IMR-90 (cell line): ENCODE measurements around the gene BTBD2. TPM values are rescaled to one million over a fixed set of nuclear protein-coding genes. Genes with fewer than 3 reads are reported as not detected.

Experiments
- ATAC-seq: fragments of 200-7000 bp; cut with Tn5 transposase; 2 replicates; pipeline ENCODE4 v1.9.1; 2020; ENCODE audit warnings: low read depth, mild to moderate bottlenecking, moderate library complexity
- BruUV-seq: library from RNA; stranded (reverse); fragments of 400-500 nt; replicated peaks from 2 replicates; lab custom pipeline; 2021; lab: Mats Ljungman, UMichigan
- CTCF ChIA-PET: fragments of 300-600 bp; formaldehyde crosslinking; extraction: SDS; loops from one replicate; lab custom pipeline; 2021; ENCODE audit warnings: antibody characterized with exemption; lab: Yijun Ruan, JAX
- POLR2A ChIA-PET: fragments of 300-600 bp; sonication (Branson Sonifier 250); formaldehyde crosslinking; loops from one replicate; lab custom pipeline; 2022; ENCODE audit warnings: antibody characterized with exemption; ENCODE audit not compliant: unreplicated experiment; lab: Charles Lee
- DNase-seq: peaks from one replicate; pipeline ENCODE4 v3.0.0; 2013
- H2AFZ ChIP-seq: replicated peaks from 2 replicates; pipeline ENCODE3; 2013; ENCODE audit warnings: low read length, mild to moderate bottlenecking; ENCODE audit not compliant: poor library complexity
- H2AK5ac ChIP-seq: 2 replicates; pipeline ENCODE4 v1.6.1; 2013; ENCODE audit warnings: low read depth, low read length, inconsistent platforms
- H2AK9ac ChIP-seq: replicated peaks from 2 replicates; pipeline ENCODE3; 2013; ENCODE audit warnings: mild to moderate bottlenecking, low read depth, low read length, moderate library complexity; ENCODE audit not compliant: poor library complexity
- H2BK120ac ChIP-seq: 2 replicates; pipeline ENCODE4 v1.6.1; 2013; ENCODE audit warnings: low read depth, low read length, inconsistent platforms
- H2BK15ac ChIP-seq: 3 replicates; pipeline ENCODE4 v1.6.1; 2013; ENCODE audit warnings: low read depth, low read length, inconsistent platforms
- H2BK20ac ChIP-seq: 2 replicates; pipeline ENCODE4 v1.6.1; 2013; ENCODE audit warnings: low read depth, mild to moderate bottlenecking, inconsistent platforms, low read length, moderate library complexity
- H2BK5ac ChIP-seq: 2 replicates; pipeline ENCODE4 v1.6.1; 2013; ENCODE audit warnings: mild to moderate bottlenecking, low read depth, low read length, inconsistent platforms; ENCODE audit not compliant: poor library complexity, severe bottlenecking
- H3K14ac ChIP-seq: replicated peaks from 2 replicates; pipeline ENCODE4 v1.6.1; 2013; ENCODE audit warnings: low read depth, low read length, inconsistent platforms
- H3K18ac ChIP-seq: 2 replicates; pipeline ENCODE4 v1.6.1; 2013; ENCODE audit warnings: low read depth, low read length, control low read depth
- H3K23ac ChIP-seq: 2 replicates; pipeline ENCODE4 v1.6.1; 2013; ENCODE audit warnings: low read depth, low read length, inconsistent platforms
- H3K27ac ChIP-seq: 2 replicates; pipeline ENCODE4 v1.5.1; 2013; ENCODE audit warnings: mild to moderate bottlenecking, control low read depth, low read length; ENCODE audit not compliant: insufficient read depth
- H3K27me3 ChIP-seq: 2 replicates; pipeline ENCODE4 v1.6.1; 2013; ENCODE audit warnings: low read length; ENCODE audit not compliant: control insufficient read depth, insufficient read depth
- H3K36me3 ChIP-seq: 2 replicates; pipeline ENCODE4 v1.6.1; 2013; ENCODE audit warnings: low read length, mixed read lengths; ENCODE audit not compliant: control insufficient read depth, insufficient read depth
- H3K4ac ChIP-seq: 2 replicates; pipeline ENCODE4 v1.6.1; 2013; ENCODE audit warnings: low read depth, low read length, inconsistent platforms
- H3K4me1 ChIP-seq: 2 replicates; pipeline ENCODE4 v1.6.1; 2013; ENCODE audit warnings: low read length, mixed read lengths; ENCODE audit not compliant: control insufficient read depth, insufficient read depth
- H3K4me2 ChIP-seq: 2 replicates; pipeline ENCODE4 v1.6.1; 2013; ENCODE audit warnings: low read depth, mild to moderate bottlenecking, control low read depth, low read length, moderate library complexity
- H3K4me3 ChIP-seq: 2 replicates; pipeline ENCODE4 v1.5.1; 2013; ENCODE audit warnings: low read depth, mild to moderate bottlenecking, control low read depth, low read length, moderate library complexity; ENCODE audit not compliant: insufficient read depth
- H3K56ac ChIP-seq: 2 replicates; pipeline ENCODE4 v1.6.1; 2013; ENCODE audit warnings: low read length, inconsistent platforms; ENCODE audit not compliant: insufficient read depth; ENCODE audit errors: extremely low read depth
- H3K79me1 ChIP-seq, 2 experiments: 2 replicates each; pipeline ENCODE4 v1.6.1; 2013; ENCODE audit warnings: low read length in 2 of 2, inconsistent platforms in 1 of 2, low read depth in 1 of 2
- H3K9ac ChIP-seq: 2 replicates; pipeline ENCODE4 v1.6.1; 2013; ENCODE audit warnings: low read depth, low read length, control low read depth
- H3K9me1 ChIP-seq: 2 replicates; pipeline ENCODE4 v1.6.1; 2013; ENCODE audit warnings: low read length, inconsistent platforms; ENCODE audit not compliant: insufficient read depth
- H3K9me3 ChIP-seq: 2 replicates; pipeline ENCODE4 v1.6.1; 2013; ENCODE audit warnings: low read length; ENCODE audit not compliant: control insufficient read depth, insufficient read depth
- H4K20me1 ChIP-seq: 2 replicates; pipeline ENCODE4 v1.6.1; 2013; ENCODE audit warnings: low read length, inconsistent platforms; ENCODE audit not compliant: insufficient read depth
- H4K5ac ChIP-seq: 2 replicates; pipeline ENCODE4 v1.6.1; 2013; ENCODE audit warnings: mild to moderate bottlenecking, low read depth, low read length, control low read depth
- H4K8ac ChIP-seq, 2 experiments: 2 replicates each; pipeline ENCODE4 v1.6.1; 2013; ENCODE audit warnings: low read depth in 2 of 2, low read length in 2 of 2, control low read depth in 1 of 2, inconsistent platforms in 1 of 2
- H4K91ac ChIP-seq: 2 replicates; pipeline ENCODE4 v1.6.1; 2013; ENCODE audit warnings: low read depth, low read length, inconsistent platforms; ENCODE audit not compliant: insufficient read depth
- BHLHE40 ChIP-seq: fragments of 150-350 bp; IDR thresholded peaks from 2 replicates; pipeline ENCODE4 v1.6.1; 2016; ENCODE audit warnings: mild to moderate bottlenecking, low read depth, low read length
- CEBPB ChIP-seq: IDR thresholded peaks from 2 replicates; pipeline ENCODE4 v1.6.1; 2012; ENCODE audit warnings: low read depth, low read length, improper control_type of control experiment
- CTCF ChIP-seq: conservative IDR thresholded peaks from 2 replicates; pipeline ENCODE4 v1.5.1; 2012; ENCODE audit warnings: mild to moderate bottlenecking, low read depth, low read length, improper control_type of control experiment
- FOS ChIP-seq: fragments of 150-350 bp; IDR thresholded peaks from 2 replicates; pipeline ENCODE4 v1.6.1; 2016; ENCODE audit warnings: low read depth, low read length
- MAZ ChIP-seq: IDR thresholded peaks from 2 replicates; pipeline ENCODE4 v1.6.1; 2012; ENCODE audit warnings: low read depth, mild to moderate bottlenecking, low read length, improper control_type of control experiment, moderate library complexity, borderline replicate concordance
- MXI1 ChIP-seq: IDR thresholded peaks from 2 replicates; pipeline ENCODE4 v1.6.1; 2012; ENCODE audit warnings: low read depth, mild to moderate bottlenecking, low read length, moderate library complexity, borderline replicate concordance
- NFE2L2 ChIP-seq: fragments of 150-350 bp; IDR thresholded peaks from 2 replicates; pipeline ENCODE4 v1.6.1; 2016; ENCODE audit warnings: low read depth, mild to moderate bottlenecking, low read length
- POLR2A ChIP-seq: IDR thresholded peaks from 2 replicates; pipeline ENCODE4 v1.6.1; 2012; ENCODE audit warnings: mild to moderate bottlenecking, low read depth, low read length
- RFX5 ChIP-seq: IDR thresholded peaks from 2 replicates; pipeline ENCODE4 v1.8.0; 2012; ENCODE audit warnings: low read depth, mild to moderate bottlenecking, low read length, moderate library complexity
- WGBS, 2 experiments: methylation state at CpG; one replicate each; pipeline versions ENCODE4 v1.1.5 to v1.1.7; 2013; ENCODE audit warnings: missing lambda C conversion rate in 2 of 2; ENCODE audit not compliant: insufficient read length in 1 of 2; ENCODE audit errors: extremely low coverage in 2 of 2; 5-methylcytosine and 5-hydroxymethylcytosine counted together
- dilution Hi-C: fragments of 300-500 bp; cut with HindIII; formaldehyde crosslinking; loops from one replicate; pipeline ENCODE4 v1.14.3; 2018; ENCODE audit warnings: low sequenced_read_pairs; ENCODE audit not compliant: unreplicated experiment
- in situ Hi-C: fragments of 300-500 bp; cut with MboI; formaldehyde crosslinking; loops from 3 replicates; pipeline ENCODE4 v1.14.3; 2019; ENCODE audit warnings: low sequenced_read_pairs, inconsistent platforms, mixed read lengths
- intact Hi-C: fragments of 100-400 bp; cut with micrococcal nuclease; formaldehyde crosslinking; loops from 2 replicates; pipeline ENCODE4 v1.10.0; 2022
- polyA plus RNA-seq, 3 experiments: library from polyadenylated mRNA; depleted of rRNA; stranded (reverse); fragments of >200 nt; gene quantifications; 2 replicates each; pipeline ENCODE4 v1.2.3, GENCODE V29; 2012; ENCODE audit warnings: low replicate concordance in 1 of 3
- total RNA-seq: library from RNA; depleted of rRNA; stranded (reverse); fragments of >200 nt; gene quantifications from 2 replicates; pipeline ENCODE4 v1.2.3, GENCODE V29; 2012
- TF ChIP-seq, protein P1 (sequence below): fragments of 150-350 bp; IDR thresholded peaks from 2 replicates; pipeline ENCODE4 v1.6.1; 2016; ENCODE audit warnings: low read depth, mild to moderate bottlenecking, low read length, moderate library complexity, borderline replicate concordance
- TF ChIP-seq, protein P2 (sequence below): fragments of 150-350 bp; IDR thresholded peaks from 2 replicates; pipeline ENCODE4 v1.6.1; 2017; ENCODE audit warnings: mild to moderate bottlenecking, antibody characterized with exemption, low read length, low read depth

BTBD2 gene
- total and polyA plus RNA-seq, 2 of the 4 experiments (the other 2 are of a cell fraction), result 24.4 to 65.7 TPM

DNA sequence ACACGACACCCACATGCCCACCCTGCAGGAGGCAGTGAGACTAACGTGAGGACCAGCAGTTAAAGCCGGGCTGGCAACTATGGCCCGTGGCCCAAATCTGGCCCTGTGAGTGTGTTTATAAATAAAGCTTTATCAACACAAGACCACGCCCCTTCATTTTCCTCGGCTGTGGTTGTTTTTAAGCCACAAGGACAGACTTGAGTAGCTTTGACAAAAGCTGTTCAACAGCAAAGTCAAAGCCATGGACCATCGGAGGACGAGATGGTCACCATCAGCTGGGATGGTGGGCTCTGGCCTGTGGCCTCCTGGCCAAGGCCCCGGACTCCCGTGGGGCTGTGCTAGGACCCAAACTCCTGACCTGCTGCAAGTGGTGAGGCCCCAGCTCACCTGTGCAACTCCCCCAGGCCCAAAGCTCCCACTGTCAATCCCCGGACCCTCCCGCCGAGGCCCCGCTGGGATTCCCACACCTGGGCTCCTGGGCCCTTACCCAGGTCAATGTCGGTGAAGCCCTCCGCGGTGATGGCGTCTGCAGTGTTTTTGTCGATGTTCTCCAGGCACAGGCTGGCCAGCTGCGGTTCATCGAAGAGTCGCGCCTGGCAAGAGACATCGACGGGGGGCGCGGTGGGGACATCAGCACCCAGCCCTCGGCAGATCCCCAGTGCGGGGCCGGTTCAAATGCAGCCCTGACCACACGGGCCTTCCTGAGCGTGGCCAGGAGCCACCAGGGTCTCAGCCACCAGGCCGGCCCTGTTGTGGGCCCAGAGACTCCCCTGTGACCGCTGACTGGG is 25.1 kb downstream of the BTBD2 start (continued):
- TF ChIP-seq RFX5, result no peak

GRCh38 chr19:1989513-1990229 is 25.8 kb downstream of the BTBD2 start:
- 94% methylated on average over 15 of the region's 40 CpGs; no CpG with 5 or more reads in 1 of the 2 experiments for WGBS, 2 experiments
- Histone ChIP-seq H3K56ac (no peak overlapping the region), H3K27me3 (no peaks in the 10 kb centered on the region), H3K9me1 (no peaks in the 10 kb centered on the region), H4K8ac (no peak overlapping the region), H2AK9ac (peak overlapping the region; percentile 65), H3K79me1 (peaks cover 0 to 9% of the 10 kb centered on the region in 2 experiments; a peak in 1 of 4 replicates), H3K4me3 (no peak overlapping the region), H3K4me1 (no peaks in the 10 kb centered on the region), H4K91ac (no peak overlapping the region), H4K20me1 (peaks cover 11% of the 10 kb centered on the region), H2AK5ac (no peak overlapping the region), H2BK20ac (no peak overlapping the region), H3K4ac (no peak overlapping the region), H3K9me3 (no peaks in the 10 kb centered on the region), H2BK15ac (no peak overlapping the region), H2BK5ac (no peak overlapping the region), H3K27ac (no peak overlapping the region), H3K4me2 (no peak overlapping the region), H4K5ac (no peak overlapping the region), H3K18ac (no peak overlapping the region), H2BK120ac (no peak overlapping the region), H2AFZ (no peak overlapping the region), H3K14ac (no peak overlapping the region), H3K23ac (no peak overlapping the region), H3K9ac (no peak overlapping the region), H3K36me3 (peaks cover 61% of the 10 kb centered on the region)
- CTCF ChIA-PET, result interaction anchor here (0.6 kb wide), 1 partner anchor 30 kb away, joined by 3 read pairs; no protein-coding TSS in a partner anchor
- intact Hi-C loops, result no loop called here
- POLR2A ChIA-PET, result no interaction called here
- dilution Hi-C loops, result no loop called here
- ATAC-seq, result no peak
- in situ Hi-C loops, result no loop called here
- no peak for DNase-seq
- no TSS peak for BruUV-seq
- TF ChIP-seq POLR2A (no peak), MXI1 (no peak), BHLHE40 (no peak), MAZ (no peak), NFE2L2 (no peak), CEBPB (no peak), FOS (no peak), CTCF (no peak), RFX5 (no peak)
- TF ChIP-seq, protein P1, sequence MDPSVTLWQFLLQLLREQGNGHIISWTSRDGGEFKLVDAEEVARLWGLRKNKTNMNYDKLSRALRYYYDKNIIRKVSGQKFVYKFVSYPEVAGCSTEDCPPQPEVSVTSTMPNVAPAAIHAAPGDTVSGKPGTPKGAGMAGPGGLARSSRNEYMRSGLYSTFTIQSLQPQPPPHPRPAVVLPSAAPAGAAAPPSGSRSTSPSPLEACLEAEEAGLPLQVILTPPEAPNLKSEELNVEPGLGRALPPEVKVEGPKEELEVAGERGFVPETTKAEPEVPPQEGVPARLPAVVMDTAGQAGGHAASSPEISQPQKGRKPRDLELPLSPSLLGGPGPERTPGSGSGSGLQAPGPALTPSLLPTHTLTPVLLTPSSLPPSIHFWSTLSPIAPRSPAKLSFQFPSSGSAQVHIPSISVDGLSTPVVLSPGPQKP, result no peak
- TF ChIP-seq, protein P2, sequence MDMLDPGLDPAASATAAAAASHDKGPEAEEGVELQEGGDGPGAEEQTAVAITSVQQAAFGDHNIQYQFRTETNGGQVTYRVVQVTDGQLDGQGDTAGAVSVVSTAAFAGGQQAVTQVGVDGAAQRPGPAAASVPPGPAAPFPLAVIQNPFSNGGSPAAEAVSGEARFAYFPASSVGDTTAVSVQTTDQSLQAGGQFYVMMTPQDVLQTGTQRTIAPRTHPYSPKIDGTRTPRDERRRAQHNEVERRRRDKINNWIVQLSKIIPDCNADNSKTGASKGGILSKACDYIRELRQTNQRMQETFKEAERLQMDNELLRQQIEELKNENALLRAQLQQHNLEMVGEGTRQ, result no peak
